ENCODE results near the gene C21orf58.
A peak's percentile ranks its signal among the peaks of the same experiment; 100 is the strongest.

The C21orf58 gene

DNA sequence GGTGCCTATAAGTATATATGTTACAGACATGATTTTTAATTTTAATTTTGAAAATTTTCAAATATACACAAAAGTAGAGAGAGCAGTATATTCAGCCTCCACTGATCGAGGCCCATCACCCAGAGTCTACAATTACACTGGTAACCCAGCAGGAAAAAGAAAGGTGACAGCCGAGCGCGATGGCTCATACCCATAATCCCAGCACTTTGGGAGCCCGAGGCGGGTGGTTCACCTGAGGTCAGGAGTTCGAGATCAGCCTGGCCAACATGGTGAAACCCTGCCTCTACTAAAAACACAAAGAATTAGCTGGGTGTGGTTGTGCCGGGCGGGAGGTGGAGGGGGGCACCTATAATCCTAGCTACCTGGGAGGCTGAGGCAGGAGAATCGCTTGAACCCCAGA lies 36.1 kb downstream of the C21orf58 start:
- DNase-seq: no peak
- ChIA-PET POLR2A (no interaction called here), CTCF (no interaction called here)
- Histone ChIP-seq H3K4me1 (ENCODE audit: control extremely low read depth in 1 of 4, control insufficient read depth in 4 of 4, insufficient read depth in 4 of 4, low read length in 3 of 4) (peaks cover 13 to 38% (median 32%) of the 10 kb centered on the region in 4 experiments), H3K9me3 (ENCODE audit: control extremely low read depth in 1 of 5, control insufficient read depth in 4 of 5, insufficient read depth in 2 of 5, low read depth in 1 of 5, low read length in 4 of 5) (peaks cover 0 to 10% (median 3%) of the 10 kb centered on the region in 5 experiments), H3K4me3 (ENCODE audit: control insufficient read depth in 1 of 7, extremely low read depth in 1 of 7, insufficient read depth in 4 of 7, low read depth in 2 of 7, low read length in 6 of 7) (peak overlapping the region in 2 of 7 experiments; percentile 84 to 87), H3K27ac (ENCODE audit: insufficient read depth in 1 of 2, low read depth in 1 of 2, low read length in 2 of 2, poor library complexity in 1 of 2, severe bottlenecking in 2 of 2) (no peak overlapping the region), H3K27me3 (replicated peaks in 2 of 5; ENCODE audit: control insufficient read depth in 4 of 5, insufficient read depth in 5 of 5, low read length in 4 of 5) (no peaks in the 10 kb centered on the region), H3K36me3 (ENCODE audit: control insufficient read depth in 4 of 4, insufficient read depth in 4 of 4, low read length in 3 of 4) (peaks cover 7 to 27% (median 17%) of the 10 kb centered on the region in 4 experiments)
- 100% methylated on average over 6 of the region's 10 CpGs for WGBS (ENCODE audit: insufficient coverage)

DNA sequence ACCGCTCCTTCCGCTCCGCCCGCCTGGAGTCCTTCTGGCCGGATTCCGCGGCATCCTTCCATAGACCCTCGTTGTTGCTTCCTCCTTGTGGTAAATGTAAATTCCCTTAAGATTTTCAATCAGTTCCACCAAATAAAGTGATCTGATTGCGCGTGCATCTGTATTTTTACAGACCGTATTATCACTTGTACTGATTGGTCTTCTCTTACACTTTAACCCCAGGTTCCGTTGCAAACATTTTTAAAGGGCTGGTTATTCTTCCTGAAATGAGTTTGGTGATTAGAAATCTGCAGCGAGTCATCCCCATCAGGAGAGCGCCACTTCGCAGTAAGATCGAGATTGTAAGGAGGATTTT lies 37.0 kb downstream of the C21orf58 start:
- DNase-seq: peak in 1 of 3 donors; percentile 81
- peaks cover 13 to 38% (median 34%) of the 10 kb centered on the region in 4 experiments for H3K4me1 ChIP-seq (ENCODE audit: control extremely low read depth in 1 of 4, control insufficient read depth in 4 of 4, insufficient read depth in 4 of 4, low read length in 3 of 4)
- H3K9me3 ChIP-seq (ENCODE audit: control extremely low read depth in 1 of 5, control insufficient read depth in 4 of 5, insufficient read depth in 2 of 5, low read depth in 1 of 5, low read length in 4 of 5): peaks cover 0 to 1% (median 0%) of the 10 kb centered on the region in 5 experiments
- H3K27me3 ChIP-seq (replicated peaks in 2 of 5; ENCODE audit: control insufficient read depth in 4 of 5, insufficient read depth in 5 of 5, low read length in 4 of 5): no peaks in the 10 kb centered on the region
- peak overlapping the region; percentile 76 to 90 (median 86) for H3K4me3 ChIP-seq (ENCODE audit: control insufficient read depth in 1 of 7, extremely low read depth in 1 of 7, insufficient read depth in 4 of 7, low read depth in 2 of 7, low read length in 6 of 7)
- CTCF ChIA-PET: no interaction called here
- 0% methylated on average over 10 of the region's 16 CpGs for WGBS (ENCODE audit: insufficient coverage)
- POLR2A ChIA-PET: no interaction called here
- H3K36me3 ChIP-seq (ENCODE audit: control insufficient read depth in 4 of 4, insufficient read depth in 4 of 4, low read length in 3 of 4): peaks cover 5 to 26% (median 17%) of the 10 kb centered on the region in 4 experiments
- H3K27ac ChIP-seq (ENCODE audit: insufficient read depth in 1 of 2, low read depth in 1 of 2, low read length in 2 of 2, poor library complexity in 1 of 2, severe bottlenecking in 2 of 2): peak overlapping the region; percentile 74 to 81

DNA sequence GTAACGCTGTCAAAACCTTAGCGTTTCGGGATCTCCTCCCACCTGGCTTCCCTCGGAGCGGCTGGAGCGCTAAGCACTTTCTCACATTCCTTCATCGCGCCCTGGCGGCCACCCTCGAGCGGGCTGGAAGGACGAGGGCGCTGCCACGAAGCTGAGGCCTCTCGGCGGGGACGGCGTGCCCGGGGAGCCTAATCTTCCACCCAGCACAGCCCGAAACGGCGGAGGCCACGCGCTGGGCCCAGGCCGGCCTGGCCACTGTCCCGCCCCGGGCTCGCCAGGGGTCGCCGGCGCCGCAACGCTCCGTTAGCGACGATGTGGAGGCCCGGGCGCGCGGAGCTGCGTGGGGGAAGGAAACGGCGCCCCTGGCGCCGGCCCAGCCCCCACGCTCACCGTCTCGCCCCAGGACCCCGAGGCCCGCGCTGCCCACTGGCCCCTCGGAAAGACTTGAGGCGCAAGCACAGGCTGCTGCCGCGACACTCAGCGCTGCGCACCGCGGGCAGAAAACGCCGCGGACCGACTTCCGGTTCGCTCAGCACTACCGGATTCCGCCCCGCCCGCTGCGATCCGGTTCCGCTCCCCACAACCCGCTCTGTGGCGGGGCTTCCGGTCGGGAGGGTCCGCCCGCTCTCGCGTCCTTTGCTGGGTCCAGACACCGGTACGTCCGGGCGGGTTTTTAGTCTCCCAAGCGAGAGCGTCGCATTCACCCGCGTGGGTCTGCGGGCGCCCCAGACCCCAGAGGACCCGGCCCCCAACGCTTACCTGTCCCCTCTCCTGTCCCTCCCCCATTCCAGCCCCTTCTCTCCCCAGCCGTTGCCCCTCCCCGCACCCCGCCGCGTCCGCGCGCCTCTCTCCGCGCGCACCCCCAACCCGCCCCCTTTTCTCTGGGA lies 37.7 kb downstream of the C21orf58 start, which contains the start of gene YBEY:
YBEY (plus strand) TSS at position 582 of the 887 bp plus-strand sequence. CDS start 572 bp downstream, outside the sequence.
- no peaks in the 10 kb centered on the region for H3K27me3 ChIP-seq (replicated peaks in 2 of 5; ENCODE audit: control insufficient read depth in 4 of 5, insufficient read depth in 5 of 5, low read length in 4 of 5)
- peak within 1 kb of the TSS; percentile 76 to 90 (median 86) for H3K4me3 ChIP-seq (ENCODE audit: control insufficient read depth in 1 of 7, extremely low read depth in 1 of 7, insufficient read depth in 4 of 7, low read depth in 2 of 7, low read length in 6 of 7)
- WGBS (ENCODE audit: insufficient coverage): 0% methylated on average over 103 of the region's 105 CpGs

DNA sequence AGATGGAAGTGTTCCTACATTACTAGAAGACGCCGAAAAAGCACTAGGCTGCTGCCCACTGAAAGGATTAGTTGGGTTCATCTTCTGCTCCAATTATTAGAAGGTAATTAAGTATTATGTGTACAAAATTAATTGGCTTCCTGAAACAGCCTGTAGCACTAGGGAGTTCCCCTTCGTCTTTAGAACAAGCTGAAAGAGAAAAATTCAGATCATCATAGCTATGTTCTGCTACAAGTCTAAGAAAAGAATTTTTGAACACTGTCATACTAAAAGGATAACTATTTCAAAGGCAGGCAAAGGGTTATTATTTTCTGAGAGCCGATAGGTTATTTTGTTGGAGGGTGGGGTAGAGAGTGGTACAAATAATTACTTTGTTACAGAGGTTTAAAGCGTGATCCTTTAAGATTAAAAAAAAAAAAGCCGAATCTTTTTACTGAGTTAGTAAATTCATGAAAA lies 38.4 kb downstream of the C21orf58 start, which contains the start of gene MCM3AP:
MCM3AP (minus strand) TSS at position 406 of the 456 bp plus-strand sequence; CDS start at position 81, 325 bp downstream.
- POLR2A ChIA-PET: interaction anchor here (1.1 kb wide), 1 partner anchor 35 kb away, joined by 4 read pairs; no protein-coding TSS in a partner anchor

More for the DNA sequence above, 37.7 kb downstream of the C21orf58 start, which contains the start of gene YBEY:
- peaks cover 2 to 27% (median 19%) of the 10 kb centered on the region in 4 experiments for H3K36me3 ChIP-seq (ENCODE audit: control insufficient read depth in 4 of 4, insufficient read depth in 4 of 4, low read length in 3 of 4)
- H3K4me1 ChIP-seq (ENCODE audit: control extremely low read depth in 1 of 4, control insufficient read depth in 4 of 4, insufficient read depth in 4 of 4, low read length in 3 of 4): peaks cover 13 to 35% (median 32%) of the 10 kb centered on the region in 4 experiments
- peak within 1 kb of the TSS; percentile 74 to 81 for H3K27ac ChIP-seq (ENCODE audit: insufficient read depth in 1 of 2, low read depth in 1 of 2, low read length in 2 of 2, poor library complexity in 1 of 2, severe bottlenecking in 2 of 2)
- ChIA-PET CTCF (interaction anchor here (1.0 to 2.2 kb wide), 8 partner anchors 9 to 315 kb away, joined by 3 to 6 read pairs (median 4); no protein-coding TSS in a partner anchor), POLR2A (interaction anchor here (1.1 kb wide), 1 partner anchor 34 kb away, joined by 4 read pairs; no protein-coding TSS in a partner anchor)
- no peaks in the 10 kb centered on the region for H3K9me3 ChIP-seq (ENCODE audit: control extremely low read depth in 1 of 5, control insufficient read depth in 4 of 5, insufficient read depth in 2 of 5, low read depth in 1 of 5, low read length in 4 of 5)
- peak; percentile 79 to 83 (median 83) for DNase-seq

DNA sequence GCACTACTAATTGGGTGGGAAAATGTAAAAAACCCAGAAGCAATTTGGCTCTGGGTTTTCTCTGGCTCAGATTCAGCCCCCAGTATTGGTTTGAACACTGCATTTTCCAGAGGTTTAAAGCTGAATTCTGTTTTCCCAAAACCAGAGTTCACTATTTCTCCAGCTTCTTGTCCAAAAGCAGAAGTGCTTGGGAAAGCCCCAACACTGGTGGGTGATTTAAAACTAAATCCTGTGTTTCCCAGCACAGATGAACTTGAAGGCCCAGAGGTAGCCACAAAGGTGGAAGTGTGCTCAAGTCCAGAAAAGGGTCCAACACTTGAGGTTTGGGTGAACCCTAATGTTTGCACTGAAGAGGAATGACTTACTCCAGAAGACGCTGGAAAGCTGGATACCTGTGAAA lies 38.9 kb downstream of the C21orf58 start:
- ChIA-PET CTCF (interaction anchor here (0.7 to 2.2 kb wide), 13 partner anchors 9 to 314 kb away, joined by 3 to 6 read pairs (median 4); no protein-coding TSS in a partner anchor), POLR2A (interaction anchor here (0.6 to 1.1 kb wide), 2 partner anchors 35 to 57 kb away, joined by 3 to 4 read pairs; no protein-coding TSS in a partner anchor)
- WGBS (ENCODE audit: insufficient coverage): 92% methylated on average over 1 of the region's 1 CpG
- peak overlapping the region in 6 of 7 experiments; percentile 8 to 90 (median 86) for H3K4me3 ChIP-seq (ENCODE audit: control insufficient read depth in 1 of 7, extremely low read depth in 1 of 7, insufficient read depth in 4 of 7, low read depth in 2 of 7, low read length in 6 of 7)
- no peaks in the 10 kb centered on the region for H3K9me3 ChIP-seq (ENCODE audit: control extremely low read depth in 1 of 5, control insufficient read depth in 4 of 5, insufficient read depth in 2 of 5, low read depth in 1 of 5, low read length in 4 of 5)
- DNase-seq: peak in 2 of 3 donors; percentile 27 to 34
- H3K36me3 ChIP-seq (ENCODE audit: control insufficient read depth in 4 of 4, insufficient read depth in 4 of 4, low read length in 3 of 4): peaks cover 8 to 36% (median 26%) of the 10 kb centered on the region in 4 experiments
- H3K4me1 ChIP-seq (ENCODE audit: control extremely low read depth in 1 of 4, control insufficient read depth in 4 of 4, insufficient read depth in 4 of 4, low read length in 3 of 4): peaks cover 13 to 31% (median 28%) of the 10 kb centered on the region in 4 experiments
- H3K27ac ChIP-seq (ENCODE audit: insufficient read depth in 1 of 2, low read depth in 1 of 2, low read length in 2 of 2, poor library complexity in 1 of 2, severe bottlenecking in 2 of 2): peak overlapping the region in 1 of 2 experiments; percentile 81
- no peaks in the 10 kb centered on the region for H3K27me3 ChIP-seq (replicated peaks in 2 of 5; ENCODE audit: control insufficient read depth in 4 of 5, insufficient read depth in 5 of 5, low read length in 4 of 5)

More for the DNA sequence above, 38.4 kb downstream of the C21orf58 start, which contains the start of gene MCM3AP:
- no peaks in the 10 kb centered on the region for H3K27me3 ChIP-seq (replicated peaks in 2 of 5; ENCODE audit: control insufficient read depth in 4 of 5, insufficient read depth in 5 of 5, low read length in 4 of 5)
- CTCF ChIA-PET: interaction anchor here (0.7 to 2.2 kb wide), 12 partner anchors 9 to 314 kb away, joined by 3 to 6 read pairs (median 4); no protein-coding TSS in a partner anchor
- peak within 1 kb of the TSS; percentile 76 to 90 (median 86) for H3K4me3 ChIP-seq (ENCODE audit: control insufficient read depth in 1 of 7, extremely low read depth in 1 of 7, insufficient read depth in 4 of 7, low read depth in 2 of 7, low read length in 6 of 7)
- H3K4me1 ChIP-seq (ENCODE audit: control extremely low read depth in 1 of 4, control insufficient read depth in 4 of 4, insufficient read depth in 4 of 4, low read length in 3 of 4): peaks cover 13 to 31% (median 28%) of the 10 kb centered on the region in 4 experiments
- H3K27ac ChIP-seq (ENCODE audit: insufficient read depth in 1 of 2, low read depth in 1 of 2, low read length in 2 of 2, poor library complexity in 1 of 2, severe bottlenecking in 2 of 2): peak within 1 kb of the TSS; percentile 74 to 81
- no peaks in the 10 kb centered on the region for H3K9me3 ChIP-seq (ENCODE audit: control extremely low read depth in 1 of 5, control insufficient read depth in 4 of 5, insufficient read depth in 2 of 5, low read depth in 1 of 5, low read length in 4 of 5)
- DNase-seq: peak in 2 of 3 donors; percentile 16 to 29
- H3K36me3 ChIP-seq (ENCODE audit: control insufficient read depth in 4 of 4, insufficient read depth in 4 of 4, low read length in 3 of 4): peaks cover 6 to 31% (median 24%) of the 10 kb centered on the region in 4 experiments
- 51% methylated on average over 4 of the region's 6 CpGs for WGBS (ENCODE audit: insufficient coverage)

DNA sequence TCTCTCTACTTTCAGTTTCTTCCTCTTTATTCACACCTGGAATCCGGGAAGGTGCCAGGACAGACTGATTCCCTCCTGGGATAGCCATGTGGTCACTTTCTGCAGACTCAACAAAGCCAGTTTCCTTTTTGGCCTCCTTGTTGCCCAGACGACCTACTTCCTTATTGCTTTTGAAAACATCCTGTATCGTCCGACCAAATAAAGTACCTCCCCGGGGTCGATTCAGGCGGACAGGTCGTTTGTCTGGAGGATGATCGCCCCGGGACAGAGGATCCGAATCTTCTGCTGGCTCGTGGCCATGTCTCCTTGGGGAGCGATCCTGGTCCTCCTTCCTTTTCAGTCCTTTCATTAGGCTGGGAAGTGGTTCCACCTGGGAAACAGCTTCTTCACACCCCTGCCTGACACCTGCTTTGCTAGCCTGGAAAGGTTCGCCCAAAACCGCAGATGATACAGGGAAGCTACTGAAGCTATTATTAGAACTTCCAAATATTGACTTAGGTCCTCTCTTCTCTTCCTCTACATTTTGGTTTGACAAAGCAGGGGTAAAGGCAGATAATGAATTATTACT lies 39.5 kb downstream of the C21orf58 start:
- Histone ChIP-seq H3K4me1 (ENCODE audit: control extremely low read depth in 1 of 4, control insufficient read depth in 4 of 4, insufficient read depth in 4 of 4, low read length in 3 of 4) (peaks cover 13 to 31% (median 28%) of the 10 kb centered on the region in 4 experiments), H3K4me3 (ENCODE audit: control insufficient read depth in 1 of 7, extremely low read depth in 1 of 7, insufficient read depth in 4 of 7, low read depth in 2 of 7, low read length in 6 of 7) (peak overlapping the region in 5 of 7 experiments; percentile 2 to 90 (median 47)), H3K27me3 (replicated peaks in 2 of 5; ENCODE audit: control insufficient read depth in 4 of 5, insufficient read depth in 5 of 5, low read length in 4 of 5) (no peaks in the 10 kb centered on the region), H3K36me3 (ENCODE audit: control insufficient read depth in 4 of 4, insufficient read depth in 4 of 4, low read length in 3 of 4) (peaks cover 12 to 41% (median 32%) of the 10 kb centered on the region in 4 experiments), H3K9me3 (ENCODE audit: control extremely low read depth in 1 of 5, control insufficient read depth in 4 of 5, insufficient read depth in 2 of 5, low read depth in 1 of 5, low read length in 4 of 5) (no peaks in the 10 kb centered on the region), H3K27ac (ENCODE audit: insufficient read depth in 1 of 2, low read depth in 1 of 2, low read length in 2 of 2, poor library complexity in 1 of 2, severe bottlenecking in 2 of 2) (peak overlapping the region in 1 of 2 experiments; percentile 29)
- WGBS (ENCODE audit: insufficient coverage): 57% methylated on average over 13 of the region's 15 CpGs
- CTCF ChIA-PET: interaction anchor here (0.7 to 2.2 kb wide), 10 partner anchors 8 to 140 kb away, joined by 3 to 6 read pairs (median 4); no protein-coding TSS in a partner anchor
- POLR2A ChIA-PET: interaction anchor here (0.6 kb wide), 1 partner anchor 57 kb away, joined by 3 read pairs; no protein-coding TSS in a partner anchor
- DNase-seq: peak in 1 of 3 donors; percentile 32
